Right lobe of liver (tissue), 6 donors: ENCODE data around the gene IL21R. TPM values are rescaled to one million over a fixed set of nuclear protein-coding genes. Genes with fewer than 3 reads are reported as not detected.

Source experiments
- ATAC-seq, 4 donors: fragments of 200-7000 bp; cut with Tn5 transposase; one replicate each; pipeline ENCODE4 v1.9.1; 2020; ENCODE audit warnings: mild to moderate bottlenecking in 4 of 4, moderate library complexity in 4 of 4
- DNase-seq, 3 donors: peaks; one replicate each; pipeline ENCODE4 v3.0.0-alpha.2; 2020
- H3K27ac ChIP-seq, 3 donors: fragments of 200-600 bp; one replicate each; pipeline ENCODE4 v1.8.0; 2022
- H3K27me3 ChIP-seq, 2 donors: fragments of 200-600 bp; one replicate each; pipeline ENCODE4 v1.8.0; 2022
- H3K36me3 ChIP-seq, 4 donors: fragments of 200-600 bp; sonication (generic) in 1 of 4; one replicate each; pipeline versions ENCODE4 v1.5.1 to v1.8.0; 2017 to 2022; ENCODE audit warnings: control low read depth in 1 of 4
- H3K4me1 ChIP-seq, 4 donors: fragments of 200-600 bp; sonication (generic) in 1 of 4; one replicate each; pipeline versions ENCODE4 v1.5.1 to v1.8.0; 2017 to 2022; ENCODE audit warnings: control low read depth in 1 of 4
- H3K4me3 ChIP-seq, 3 donors: fragments of 200-600 bp; one replicate each; pipeline ENCODE4 v1.8.0; 2022
- H3K9me3 ChIP-seq, 4 donors: fragments of 200-600 bp; sonication (generic) in 1 of 4; one replicate each; pipeline versions ENCODE4 v1.5.1 to v1.8.0; 2017 to 2022; ENCODE audit warnings: control low read depth in 1 of 4
- CTCF ChIP-seq, 4 donors: fragments of 200-600 bp in 3 of 4; fragments of 450-650 bp in 1 of 4; IDR thresholded peaks; one replicate each; pipeline versions ENCODE4 v1.5.1 to v1.8.0; 2016 to 2022; ENCODE audit warnings: antibody characterized with exemption in 4 of 4, mild to moderate bottlenecking in 2 of 4
- POLR2A ChIP-seq: fragments of 450-650 bp; IDR thresholded peaks from one replicate; pipeline ENCODE4 v1.6.1; 2017; ENCODE audit warnings: antibody characterized with exemption, mild to moderate bottlenecking
- WGBS: methylation state at CpG from one replicate; pipeline ENCODE4 v1.1.6; 2018; ENCODE audit warnings: low coverage, low lambda C conversion rate; ENCODE audit not compliant: insufficient coverage; ENCODE audit errors: missing lambda C conversion rate; 5-methylcytosine and 5-hydroxymethylcytosine counted together
- intact Hi-C, 2 donors: fragments of 100-400 bp; cut with DNase I; formaldehyde crosslinking; loops; one replicate each; pipeline versions ENCODE4 v1.11.2 to v1.14.1; 2022
- total RNA-seq, 6 experiments: library from RNA; depleted of rRNA in 2 of 6; stranded (reverse); fragments of >200 nt in 2 of 6; fragmentation: NEBNext Ultra II Directional in 3 of 6; extraction: Animal tissue kit (Norgen Biotek cat#: 25700) in 3 of 6; gene quantifications; one replicate each; pipeline versions ENCODE4 v1.1.0 to v1.2.4, GENCODE V29; 2016 to 2023
- donor health status: DM: no; HTN: yes; CAD: no.
- donor health status: DM: no; HTN: no; CAD: no.
- donor health status: DM: no; HTN: no; CAD: no.
- donor health status: DM: no; HTN: yes; CAD: no.
- donor health status: DM: no; HTN: yes; CAD: no.

Gene IL21R
- total RNA-seq, 6 experiments from 2014 or later, result 0.09 to 1.3 (median 0.31) TPM

- Histone ChIP-seq H3K4me3 (no peak overlapping the region), H3K9me3 (peaks cover 0 to 9% (median 0%) of the 10 kb centered on the region in 4 donors), H3K27ac (no peak overlapping the region), H3K27me3 (no peaks in the 10 kb centered on the region), H3K36me3 (no peaks in the 10 kb centered on the region), H3K4me1 (no peaks in the 10 kb centered on the region)
- DNase-seq (no peak), ATAC-seq (no peak)
- intact Hi-C loops, result no loop called here
- no peak for TF ChIP-seq CTCF (IDR thresholded peaks at IDR 0.05)
- no peak for TF ChIP-seq POLR2A
- WGBS, result 100% methylated on average over 1 of the region's 1 CpG
These were observed 24.0 kb downstream of the IL21R start for GRCh38 chr16:27425961-27426360.

DNA sequence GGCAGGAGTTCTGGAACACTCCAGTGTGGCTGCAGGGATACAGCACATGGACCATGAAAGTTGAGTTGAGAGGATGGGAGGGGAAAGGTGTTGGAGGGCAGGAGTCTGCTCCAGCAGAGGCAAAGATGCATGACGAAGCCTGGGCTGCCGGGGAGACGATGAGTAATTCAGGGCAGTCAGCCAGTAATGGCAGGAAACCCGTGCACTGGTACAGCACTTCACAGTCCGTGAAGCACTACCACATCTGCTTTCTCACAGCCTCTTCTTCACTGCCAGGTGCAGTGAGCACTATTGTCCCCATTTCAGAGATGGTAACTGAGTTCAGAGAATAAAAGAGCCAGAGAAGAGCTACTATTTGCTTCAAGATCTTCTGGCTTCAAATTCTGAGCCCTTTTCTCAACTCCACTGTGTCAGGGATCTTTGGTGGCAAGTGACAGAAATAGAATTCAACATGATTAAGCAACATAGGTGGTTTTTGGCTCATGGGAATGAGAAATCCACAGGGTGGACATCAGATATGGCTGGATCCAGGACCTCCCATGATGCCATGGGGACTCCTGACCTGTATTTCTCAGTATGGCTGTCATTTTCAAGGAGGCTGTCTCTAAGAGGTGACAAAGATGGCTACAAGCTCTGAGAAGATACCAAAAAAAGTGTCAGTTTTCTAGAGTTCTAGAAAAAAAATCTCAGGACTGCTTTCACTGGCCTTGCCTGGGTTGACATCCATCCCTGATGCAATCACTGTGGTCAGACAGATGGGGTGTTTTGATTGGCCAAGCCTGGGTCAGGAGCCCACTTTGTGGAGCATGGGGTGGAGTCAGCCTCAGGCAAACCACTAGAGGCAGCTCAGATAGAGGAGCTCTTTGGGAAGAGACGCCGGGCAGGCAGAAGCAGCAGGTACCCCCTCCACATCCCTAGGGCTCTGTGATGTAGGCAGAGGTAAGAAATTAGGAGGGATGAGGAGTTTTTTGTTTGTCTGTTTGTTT lies 24.7 kb downstream of the IL21R start:
- WGBS, result 14% methylated on average over 2 of the region's 7 CpGs
- no peak overlapping the region for H3K27ac ChIP-seq
- intact Hi-C loops, result no loop called here
- peak in 3 of 4 donors; percentile 30 to 62 (median 62) for ATAC-seq
- H3K36me3 ChIP-seq, result no peaks in the 10 kb centered on the region
- peak in 1 of 3 donors; percentile 27 for DNase-seq
- H3K9me3 ChIP-seq, result peaks cover 0 to 6% (median 0%) of the 10 kb centered on the region in 4 donors
- H3K4me3 ChIP-seq, result no peak overlapping the region
- H3K27me3 ChIP-seq, result no peaks in the 10 kb centered on the region
- TF ChIP-seq CTCF (IDR thresholded peaks at IDR 0.05) (no peak), POLR2A (no peak)
- H3K4me1 ChIP-seq, result no peaks in the 10 kb centered on the region

GRCh38 chr16:27427538-27427937 lies 25.6 kb downstream of the IL21R start:
- peak in 1 of 3 donors; percentile 8 for DNase-seq
- ATAC-seq, result no peak
- intact Hi-C loops, result no loop called here
- H3K9me3 ChIP-seq, result no peaks in the 10 kb centered on the region
- no peak overlapping the region for H3K27ac ChIP-seq
- no peak for TF ChIP-seq CTCF (IDR thresholded peaks at IDR 0.05)
- no peak for TF ChIP-seq POLR2A
- H3K36me3 ChIP-seq, result no peaks in the 10 kb centered on the region
- no peak overlapping the region for H3K4me3 ChIP-seq
- H3K27me3 ChIP-seq, result no peaks in the 10 kb centered on the region
- H3K4me1 ChIP-seq, result no peaks in the 10 kb centered on the region
- 38% methylated on average over 5 of the region's 5 CpGs for WGBS

- intact Hi-C loops, result no loop called here
- Histone ChIP-seq H3K36me3 (no peaks in the 10 kb centered on the region), H3K27me3 (no peaks in the 10 kb centered on the region), H3K4me3 (no peak overlapping the region), H3K27ac (no peak overlapping the region), H3K4me1 (no peaks in the 10 kb centered on the region), H3K9me3 (no peaks in the 10 kb centered on the region)
- ATAC-seq (no peak), DNase-seq (peak in 1 of 3 donors; percentile 29)
- TF ChIP-seq POLR2A, result no peak
- peak in 2 of 4 donors; percentile 6 to 18 for TF ChIP-seq CTCF (IDR thresholded peaks at IDR 0.05)
- WGBS, result no CpG with 5 or more reads among the region's 4 CpGs
These were observed 26.2 kb downstream of the IL21R start for GRCh38 chr16:27428026-27428785.
